Lung microvascular endothelial cell (primary cell): Measurements from ENCODE around the gene AKAP13. TPM values are rescaled to one million over a fixed set of nuclear protein-coding genes. Genes with fewer than 3 reads are reported as not detected.
"Not testable (repeated sequence)": the region's sequence is repeated elsewhere in the genome, so short reads cannot be mapped to it uniquely, and the experiment has no call there.

Experiments used
- DNase-seq, 2 donors: peaks; one replicate each; pipeline versions ENCODE4 v3.0.0 to v3.0.0-alpha.2; 2010; ENCODE audit warnings: low read depth in 2 of 2
- total RNA-seq: library from RNA; depleted of rRNA; stranded (reverse); fragments of >200 nt; gene quantifications from 2 replicates; pipeline ENCODE4 v1.2.1, GENCODE V29; 2014

AKAP13 gene
- total RNA-seq, 1 donor from 2014 or later, result 44.4 TPM

DNA sequence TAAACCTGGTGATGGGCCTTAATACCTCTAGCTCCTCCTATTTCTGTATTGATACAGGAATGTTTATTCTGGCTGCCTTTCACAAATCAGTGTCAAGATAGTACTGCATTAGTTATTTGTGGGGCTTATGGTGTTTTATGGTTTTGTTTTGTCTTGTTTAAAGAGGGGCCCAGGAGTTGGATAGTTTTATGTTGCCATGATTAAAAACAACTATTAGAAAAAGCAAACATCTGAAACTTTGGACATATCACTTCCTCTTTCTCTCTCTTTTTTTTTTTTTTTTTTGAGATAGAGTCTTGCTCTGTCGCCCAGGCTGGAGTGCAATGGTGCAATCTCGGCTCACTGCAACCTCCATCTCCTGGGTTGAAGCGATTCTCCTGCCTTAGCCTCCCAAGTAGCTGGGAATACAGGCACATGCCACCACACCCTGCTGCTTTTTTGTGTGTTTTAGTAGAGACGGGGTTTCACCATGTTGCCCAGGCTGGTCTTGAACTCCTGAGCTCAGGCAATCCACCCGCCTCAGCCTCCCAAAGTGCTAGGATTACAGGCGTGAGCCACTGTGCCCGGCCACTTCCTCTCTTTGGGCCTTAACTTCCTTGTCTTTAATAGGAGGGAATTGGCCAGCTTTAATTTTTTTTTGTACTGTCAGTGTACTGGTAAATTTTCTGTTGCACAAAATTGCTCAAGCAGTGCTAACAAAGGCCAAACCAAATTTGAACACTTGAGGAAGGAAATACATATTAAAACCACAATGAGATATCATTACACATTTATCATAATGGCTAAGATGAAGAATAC lies 155.3 kb downstream of the AKAP13 start:
- DNase-seq, result not testable (repeated sequence)

DNA sequence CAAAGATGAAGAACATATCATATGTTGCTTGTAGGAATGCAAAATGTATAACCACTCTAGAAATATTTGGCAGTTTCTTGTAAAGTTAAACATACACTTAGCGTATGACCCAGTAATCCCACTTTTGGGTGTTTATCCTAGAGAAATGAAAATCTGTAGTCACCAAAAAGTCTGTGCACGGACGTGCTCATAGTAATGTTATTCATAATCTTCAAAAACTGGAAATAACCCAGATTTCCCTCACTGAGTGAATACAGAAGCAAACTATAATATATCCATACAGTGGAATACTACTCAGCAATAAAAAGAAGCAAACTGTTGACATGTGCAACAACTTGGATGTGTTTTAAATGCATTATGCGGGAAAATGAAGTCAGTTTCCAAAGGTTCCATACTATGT lies 155.9 kb downstream of the AKAP13 start:
- no peak for DNase-seq

DNA sequence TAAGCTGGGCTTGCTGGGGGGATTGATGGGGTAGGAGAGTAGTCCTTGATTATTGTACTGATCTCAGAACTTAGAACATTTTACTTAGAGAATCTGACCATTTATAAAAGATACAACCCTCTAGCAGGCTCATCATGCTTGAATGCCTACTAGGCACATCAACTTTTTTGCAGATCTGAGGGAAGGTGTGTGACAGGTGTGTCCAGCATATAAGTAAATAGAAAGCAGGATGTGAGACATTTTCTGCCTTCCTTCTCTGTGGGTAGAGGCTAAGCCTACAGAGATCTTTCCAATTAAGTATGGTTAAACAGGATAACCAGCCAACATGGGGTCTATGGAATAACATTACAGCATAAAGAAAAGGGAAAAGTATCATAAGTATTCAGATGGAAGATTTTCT lies 159.1 kb downstream of the AKAP13 start:
- no peak for DNase-seq

- DNase-seq, result no peak
Measured at GRCh38 chr15:85540085-85540797, 159.8 kb downstream of the AKAP13 start.

GRCh38 chr15:85541744-85542143 lies 161.3 kb downstream of the AKAP13 start:
- DNase-seq, result no peak

- no peak for DNase-seq
Measured at GRCh38 chr15:85542488-85542887, 162.1 kb downstream of the AKAP13 start.

- peak in 1 of 2 donors; percentile 52 for DNase-seq
Measured at GRCh38 chr15:85542895-85543331, 162.5 kb downstream of the AKAP13 start.

DNA sequence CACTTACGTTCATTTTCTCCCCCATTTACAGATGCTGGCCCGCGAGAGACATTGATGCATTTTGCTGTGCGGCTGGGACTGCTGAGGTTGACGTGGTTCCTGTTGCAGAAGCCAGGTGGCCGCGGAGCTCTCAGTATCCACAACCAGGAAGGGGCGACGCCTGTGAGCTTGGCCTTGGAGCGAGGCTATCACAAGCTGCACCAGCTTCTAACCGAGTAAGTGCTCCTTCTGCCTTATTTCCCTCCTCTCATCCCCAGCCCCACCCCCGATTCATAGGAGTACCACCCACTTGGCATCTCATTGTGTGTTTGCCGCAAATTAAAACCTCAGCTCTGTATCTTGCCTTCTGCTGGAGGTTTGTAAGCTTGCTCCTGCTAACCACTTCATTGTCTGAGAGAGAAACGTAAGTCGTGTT lies 163.3 kb downstream of the AKAP13 start:
- DNase-seq, result peak; percentile 50 to 81

GRCh38 chr15:85545185-85545584 lies 164.8 kb downstream of the AKAP13 start:
- no peak for DNase-seq

- DNase-seq, result no peak
Measured at GRCh38 chr15:85545752-85546151, 165.3 kb downstream of the AKAP13 start.

DNA sequence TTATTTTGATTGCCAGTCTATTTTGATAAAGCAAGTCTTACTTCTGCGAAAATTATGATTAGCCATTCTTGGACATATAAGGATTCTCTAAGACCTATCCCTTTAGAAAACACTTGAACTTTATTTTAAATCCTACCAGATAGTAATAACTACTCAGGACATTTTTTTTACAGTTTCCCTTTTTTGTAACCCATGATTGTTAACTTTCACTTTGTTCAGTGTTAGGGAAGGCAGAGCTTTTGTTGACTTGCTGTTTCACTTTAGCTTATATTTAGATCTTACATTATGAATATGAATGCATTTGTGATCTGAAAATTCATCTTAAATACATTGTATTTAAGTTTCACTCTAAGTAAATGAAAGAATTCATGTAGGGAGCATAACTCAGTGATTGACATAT lies 167.0 kb downstream of the AKAP13 start:
- no peak for DNase-seq

- DNase-seq, result no peak
Measured at GRCh38 chr15:85550283-85550682, 169.9 kb downstream of the AKAP13 start.

- no peak for DNase-seq
Measured at GRCh38 chr15:85551221-85551832, 170.9 kb downstream of the AKAP13 start.

DNA sequence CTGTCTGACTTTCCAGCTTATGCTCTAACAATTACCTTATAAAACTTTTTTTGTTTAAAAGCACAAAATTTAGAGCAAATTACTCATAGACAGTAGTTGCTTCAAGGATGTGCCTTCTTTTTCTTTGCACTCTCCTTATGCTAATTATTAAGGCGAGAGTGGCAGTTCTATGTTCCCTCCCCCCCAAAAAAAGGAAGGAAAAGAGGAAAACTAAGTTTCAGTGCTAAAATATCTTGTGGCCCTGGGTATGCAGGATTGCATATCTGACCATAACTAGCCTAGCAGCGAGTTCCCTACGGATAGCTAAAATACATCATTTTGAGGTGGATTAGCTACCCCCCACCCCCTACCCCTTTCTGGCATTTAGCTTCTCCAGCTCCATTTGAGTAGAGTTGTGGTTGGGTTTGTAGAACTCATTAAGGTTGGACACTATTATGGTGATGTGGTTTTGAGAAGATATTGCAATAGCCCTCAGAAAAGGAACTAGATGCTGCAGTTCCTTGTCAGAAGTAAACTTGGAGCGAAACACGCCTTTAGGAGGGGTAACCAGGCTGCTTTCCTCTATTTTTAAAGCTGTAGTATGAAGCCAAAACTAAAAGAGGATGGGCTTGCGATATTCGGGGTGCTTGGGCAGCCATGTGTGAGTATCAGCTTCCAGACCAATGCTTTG lies 174.6 kb downstream of the AKAP13 start:
- no peak for DNase-seq

DNA sequence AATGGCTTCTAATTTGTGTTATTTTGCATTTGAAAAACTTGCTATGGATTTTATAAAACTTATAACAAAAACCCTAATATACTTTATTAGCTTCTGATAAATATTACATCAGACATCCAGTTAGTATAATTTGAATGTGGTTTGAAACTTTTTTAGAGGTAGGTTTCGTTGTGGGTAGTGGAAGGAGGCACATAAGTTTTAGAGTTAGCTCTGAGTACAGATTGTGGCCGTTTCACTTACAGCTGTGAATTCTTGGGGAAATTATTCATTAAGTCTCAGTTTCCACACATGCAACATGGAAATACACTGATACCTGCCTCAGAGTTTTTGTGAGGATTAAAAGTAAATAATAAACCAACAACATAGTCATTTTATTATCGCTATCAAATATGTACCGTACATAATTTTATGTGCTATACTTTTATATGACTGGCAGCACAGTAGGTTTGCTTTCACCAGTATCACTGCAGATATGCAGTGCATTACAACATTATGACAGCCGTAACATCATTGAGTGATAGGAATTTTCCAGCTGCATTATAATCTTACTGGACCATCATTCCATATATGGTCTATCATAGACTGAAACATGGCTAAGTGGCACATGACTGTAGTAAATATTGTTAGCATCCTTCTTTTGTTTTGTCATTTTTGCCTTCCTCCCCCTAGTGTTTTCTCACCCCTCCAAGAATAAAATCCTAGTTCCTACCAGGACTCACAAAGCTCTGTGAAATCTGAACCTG lies 175.6 kb downstream of the AKAP13 start:
- no peak for DNase-seq

GRCh38 chr15:85556618-85556895 lies 176.2 kb downstream of the AKAP13 start:
- DNase-seq, result no peak

GRCh38 chr15:85557385-85557784 lies 177.0 kb downstream of the AKAP13 start:
- no peak for DNase-seq

- DNase-seq, result no peak
Measured at GRCh38 chr15:85558848-85559247, 178.4 kb downstream of the AKAP13 start.

DNA sequence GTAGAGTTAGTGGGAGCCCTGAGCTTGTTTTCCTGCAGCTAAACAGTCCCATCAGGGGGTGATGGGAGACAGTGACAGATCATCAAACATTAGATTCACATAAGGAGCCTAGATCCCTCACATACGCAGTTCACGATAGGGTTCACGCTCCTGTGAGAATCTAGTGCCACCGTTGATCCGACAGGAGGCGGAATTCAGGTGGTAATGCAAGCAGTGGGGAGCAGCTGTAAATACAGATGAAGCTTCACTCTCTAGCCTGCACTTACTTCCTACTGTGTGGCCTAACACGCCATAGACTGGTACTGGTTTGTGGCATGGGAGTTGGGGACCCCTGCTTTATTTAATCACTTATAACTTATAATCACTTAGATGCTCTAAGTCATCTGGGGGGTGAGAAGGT lies 179.1 kb downstream of the AKAP13 start:
- no peak for DNase-seq

- no peak for DNase-seq
Measured at GRCh38 chr15:85562824-85563223, 182.4 kb downstream of the AKAP13 start.

- no peak for DNase-seq
Measured at GRCh38 chr15:85563328-85563727, 182.9 kb downstream of the AKAP13 start.
